ENCODE results near the gene SNRK.
"Not testable (repeated sequence)": the region's sequence is repeated elsewhere in the genome, so short reads cannot be mapped to it uniquely, and the experiment has no call there.

The SNRK gene

DNA sequence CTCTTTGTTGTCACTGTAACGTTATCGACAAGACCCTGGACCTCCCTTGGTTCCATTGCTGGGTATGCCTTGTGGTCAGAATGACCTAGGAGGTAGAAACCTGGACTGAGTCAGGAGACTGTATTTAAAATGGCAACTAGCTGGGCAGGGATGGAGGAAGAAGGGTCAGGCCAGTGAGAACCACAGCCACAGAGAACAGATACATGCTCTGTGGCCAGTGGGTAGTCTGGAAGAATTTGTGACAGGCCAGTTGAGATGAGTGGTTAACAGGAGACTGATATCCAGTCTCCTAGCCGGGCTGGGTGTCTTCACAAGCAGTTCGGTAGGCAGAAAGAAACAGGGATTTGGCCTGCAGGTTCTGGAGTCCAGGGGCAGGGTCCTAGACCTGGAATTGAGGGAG, 58.9 kb downstream of the SNRK start:
- FAIRE-seq (no peak), DNase-seq (ENCODE audit: low spot score) (no peak)

DNA sequence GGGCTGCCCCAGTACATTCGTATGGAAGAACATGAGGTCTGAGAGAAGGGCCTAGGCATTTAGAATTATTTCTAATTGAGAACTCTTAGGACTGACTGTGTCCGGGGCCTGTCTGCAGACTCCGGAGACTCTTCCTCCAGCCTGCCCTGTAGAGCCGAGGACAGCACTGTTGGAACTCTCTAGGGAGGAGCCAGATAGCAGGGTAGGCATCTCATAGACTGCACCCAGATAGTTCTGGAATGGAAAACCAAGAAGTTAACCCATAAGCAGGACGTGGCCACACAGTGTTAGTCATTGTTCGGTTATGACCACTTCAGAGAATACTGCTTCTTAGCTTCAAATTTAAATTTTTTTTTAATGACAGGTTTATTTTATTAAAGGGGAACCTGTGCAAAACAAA, 59.5 kb downstream of the SNRK start:
- DNase-seq (ENCODE audit: low spot score) (peak; percentile 9), FAIRE-seq (no peak)

DNA sequence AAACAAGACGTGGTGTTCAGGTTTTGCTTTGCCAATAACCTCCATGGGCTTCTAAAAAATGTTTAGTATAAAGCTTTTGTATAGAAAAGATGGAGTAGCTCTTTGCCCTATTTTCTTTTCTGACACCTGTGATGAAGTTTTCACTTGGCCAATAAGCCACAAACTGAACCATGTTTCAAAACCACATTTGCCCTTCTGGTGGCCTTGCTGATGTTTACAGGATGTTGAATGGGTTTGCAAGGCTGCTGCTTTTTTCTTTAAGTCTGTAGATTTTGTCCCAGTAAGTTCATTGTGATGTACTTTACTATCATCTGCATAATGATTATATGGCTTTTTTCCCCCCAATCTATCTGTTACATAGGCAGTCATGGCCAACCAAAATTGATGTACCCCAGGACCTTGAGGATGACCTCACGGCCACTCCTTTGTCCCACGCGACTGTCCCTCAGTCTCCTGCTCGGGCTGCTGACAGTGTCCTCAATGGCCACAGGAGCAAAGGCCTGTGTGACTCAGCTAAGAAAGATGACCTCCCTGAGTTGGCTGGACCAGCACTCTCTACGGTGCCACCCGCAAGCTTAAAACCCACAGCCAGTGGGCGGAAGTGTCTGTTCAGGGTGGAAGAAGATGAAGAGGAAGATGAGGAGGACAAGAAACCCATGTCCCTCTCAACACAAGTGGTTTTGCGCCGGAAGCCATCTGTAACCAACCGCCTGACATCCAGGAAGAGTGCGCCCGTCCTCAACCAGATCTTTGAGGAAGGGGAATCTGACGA, 60.8 kb downstream of the SNRK start:
- no peak for DNase-seq (ENCODE audit: low spot score)
- no peak for FAIRE-seq

DNA sequence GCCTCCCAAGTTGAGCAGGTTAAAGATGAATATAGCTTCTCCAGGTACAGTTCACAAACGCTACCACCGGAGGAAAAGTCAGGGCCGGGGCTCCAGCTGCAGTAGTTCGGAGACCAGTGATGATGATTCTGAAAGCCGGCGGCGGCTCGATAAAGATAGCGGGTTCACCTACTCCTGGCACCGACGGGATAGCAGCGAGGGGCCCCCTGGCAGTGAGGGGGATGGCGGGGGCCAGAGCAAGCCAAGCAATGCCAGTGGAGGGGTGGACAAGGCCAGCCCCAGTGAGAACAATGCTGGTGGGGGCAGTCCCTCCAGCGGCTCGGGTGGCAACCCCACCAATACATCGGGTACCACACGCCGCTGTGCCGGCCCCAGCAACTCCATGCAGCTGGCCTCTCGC, 61.4 kb downstream of the SNRK start:
- DNase-seq (ENCODE audit: low spot score) (no peak), FAIRE-seq (no peak)

- no peak for DNase-seq (ENCODE audit: low spot score)
- FAIRE-seq, result no peak
Measured at GRCh38 chr3:43348350-43348749, 62.0 kb downstream of the SNRK start.

DNA sequence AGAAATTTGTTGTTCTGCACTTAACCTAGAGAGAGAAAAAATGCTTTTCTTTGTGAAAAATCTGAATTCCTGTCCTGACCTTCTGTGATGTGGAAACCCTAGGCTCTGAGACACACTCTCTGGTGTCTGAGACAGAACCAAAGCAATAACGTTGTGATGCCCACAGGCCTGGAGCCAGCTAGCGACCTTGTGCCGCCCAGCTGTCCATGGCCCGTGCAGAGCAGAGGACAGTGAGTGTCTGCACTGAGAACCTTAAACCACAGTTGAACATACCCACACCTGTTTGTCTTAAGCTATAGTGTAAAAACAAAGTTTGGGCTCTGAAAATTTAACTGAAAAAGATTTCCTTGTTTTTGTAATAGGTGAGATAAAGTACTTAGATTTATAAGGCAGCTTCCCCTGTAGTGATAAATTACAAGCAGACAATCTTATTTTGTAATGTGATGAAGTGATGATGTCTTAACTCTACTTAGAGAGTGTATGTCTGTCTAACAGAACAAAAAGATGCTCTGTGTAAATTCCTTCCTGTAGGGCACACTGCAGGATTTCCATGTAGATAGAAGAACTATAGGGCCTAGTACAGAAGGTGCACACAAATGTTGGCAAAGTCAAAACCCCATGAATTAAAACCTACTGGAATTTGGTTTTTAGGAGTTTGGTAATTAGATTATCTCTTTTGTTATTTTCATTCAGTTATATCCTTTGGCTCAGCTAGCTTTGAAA, 62.7 kb downstream of the SNRK start:
- no peak for DNase-seq (ENCODE audit: low spot score)
- no peak for FAIRE-seq

DNA sequence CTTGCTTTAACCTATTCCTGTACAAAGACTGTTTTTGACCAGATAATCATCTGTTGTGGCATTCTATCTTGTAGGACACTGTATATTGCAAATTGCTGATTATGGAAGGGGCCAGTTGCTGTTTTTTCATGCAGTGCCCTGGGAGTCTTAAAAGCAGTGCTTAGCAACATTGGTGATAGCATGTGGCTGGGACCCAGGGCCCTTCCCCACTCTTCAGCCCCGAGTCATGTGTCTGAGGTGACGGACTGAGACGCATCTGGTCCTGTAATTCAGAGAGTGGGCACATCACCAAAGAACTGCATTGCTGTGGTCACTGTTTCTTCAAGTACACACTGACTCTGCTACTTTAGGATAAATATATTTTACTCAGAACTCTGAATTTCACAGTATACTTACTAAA, 63.4 kb downstream of the SNRK start:
- no peak for FAIRE-seq
- DNase-seq (ENCODE audit: low spot score), result no peak

- no peak for FAIRE-seq
- DNase-seq (ENCODE audit: low spot score), result no peak
Measured at GRCh38 chr3:43353393-43353792, 67.1 kb downstream of the SNRK start.

GRCh38 chr3:43353923-43354670, 67.8 kb downstream of the SNRK start:
- no peak for DNase-seq (ENCODE audit: low spot score)

DNA sequence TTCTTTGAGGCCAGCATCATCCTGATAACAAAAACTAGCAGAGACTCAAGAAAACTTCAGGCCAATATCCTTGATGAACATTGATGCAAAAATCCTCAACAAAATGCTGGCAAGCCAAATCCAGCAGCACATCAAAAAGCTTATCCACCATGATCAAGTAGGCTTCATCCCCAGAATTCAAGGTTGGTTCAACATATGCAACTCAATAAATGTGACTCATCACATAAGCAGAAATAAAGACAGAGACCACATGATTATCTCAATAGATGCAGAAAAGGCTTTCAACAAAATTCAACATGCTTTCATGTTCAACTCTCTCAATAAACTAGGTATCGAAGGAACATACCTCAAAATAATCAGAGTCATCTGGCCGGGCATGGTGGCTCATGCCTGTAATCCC, 69.7 kb downstream of the SNRK start:
- DNase-seq (ENCODE audit: low spot score); FAIRE-seq: not testable (repeated sequence)

More at GRCh38 chr3:43353923-43354670, 67.8 kb downstream of the SNRK start:
- FAIRE-seq, result no peak

DNA sequence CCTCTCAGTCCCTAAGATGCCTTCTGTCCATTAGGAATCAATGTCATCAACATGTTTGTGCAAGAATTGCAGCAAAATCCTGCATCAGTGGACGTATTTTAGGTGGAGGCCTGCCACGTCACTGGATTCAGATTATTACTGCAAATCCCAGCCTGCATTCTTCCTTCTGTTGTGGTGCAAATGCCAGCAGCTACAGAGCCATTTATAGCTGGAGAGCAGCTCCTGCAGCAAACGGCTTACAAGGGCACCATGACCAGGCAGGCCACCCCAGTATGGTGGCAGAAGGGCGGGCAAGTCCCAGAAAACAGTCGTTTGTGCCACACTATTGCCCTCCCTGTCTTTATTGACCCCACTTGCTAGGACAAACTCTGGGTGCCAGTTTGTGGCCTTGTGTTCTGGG, 74.7 kb downstream of the SNRK start:
- no peak for FAIRE-seq
- DNase-seq (ENCODE audit: low spot score), result no peak

DNA sequence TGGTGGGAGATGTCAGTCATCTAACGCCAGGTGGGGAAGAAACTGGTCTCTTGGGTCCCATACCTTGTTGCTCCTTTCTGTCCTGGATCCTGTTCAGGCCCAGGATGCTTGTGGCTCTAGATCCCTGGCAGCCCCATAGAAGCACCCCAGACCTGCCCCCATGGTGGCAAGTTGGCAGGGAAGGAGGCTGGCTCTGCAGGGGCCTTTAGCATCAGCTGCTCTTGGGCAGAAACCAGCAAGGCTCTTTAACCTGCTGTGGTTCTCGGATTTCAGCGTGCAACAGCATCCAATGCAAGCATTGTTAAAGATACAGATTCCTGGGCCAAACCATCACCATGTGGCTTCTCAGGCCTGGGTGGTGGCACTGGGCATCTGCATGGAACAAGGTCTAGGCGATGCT, 75.8 kb downstream of the SNRK start:
- DNase-seq (ENCODE audit: low spot score) (no peak), FAIRE-seq (no peak)

GRCh38 chr3:43362961-43363360, 76.6 kb downstream of the SNRK start:
- no peak for DNase-seq (ENCODE audit: low spot score)

DNA sequence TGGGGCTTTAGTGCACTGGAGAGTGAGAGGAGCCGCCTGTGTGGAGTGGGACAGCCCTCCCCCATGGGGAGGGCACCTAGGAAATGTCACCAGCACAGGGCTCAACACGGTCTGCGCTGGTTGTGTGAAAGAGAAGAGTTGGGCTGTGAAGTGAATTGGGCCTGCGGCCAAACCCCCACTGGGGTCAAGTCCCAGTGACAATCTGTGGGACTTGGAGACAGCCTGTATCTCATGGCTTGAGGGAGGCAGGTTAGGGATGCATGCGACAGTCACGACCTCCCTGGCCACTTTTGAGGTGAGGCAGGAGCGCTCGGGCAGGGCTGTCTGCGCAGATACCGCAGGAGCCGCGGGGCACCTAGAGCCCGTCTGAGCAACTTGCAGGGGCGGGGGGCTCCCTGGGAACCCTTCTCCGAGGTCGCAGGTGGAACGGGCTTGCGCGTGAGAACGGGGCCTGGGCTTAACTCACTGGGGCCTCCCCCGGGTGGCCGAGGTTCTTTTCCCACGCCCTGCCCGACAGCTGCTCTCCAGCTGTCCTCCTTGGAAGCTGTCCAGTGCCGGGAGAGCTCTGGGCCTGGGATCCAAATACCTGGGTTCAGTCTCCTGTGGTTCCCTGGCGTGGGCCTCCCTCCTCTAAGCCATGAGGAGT, 77.4 kb downstream of the SNRK start:
- DNase-seq (ENCODE audit: low spot score) (no peak), FAIRE-seq (no peak)

More at GRCh38 chr3:43362961-43363360, 76.6 kb downstream of the SNRK start:
- no peak for FAIRE-seq

GRCh38 chr3:43364494-43364893, 78.2 kb downstream of the SNRK start:
- DNase-seq (ENCODE audit: low spot score) (no peak), FAIRE-seq (no peak)

DNA sequence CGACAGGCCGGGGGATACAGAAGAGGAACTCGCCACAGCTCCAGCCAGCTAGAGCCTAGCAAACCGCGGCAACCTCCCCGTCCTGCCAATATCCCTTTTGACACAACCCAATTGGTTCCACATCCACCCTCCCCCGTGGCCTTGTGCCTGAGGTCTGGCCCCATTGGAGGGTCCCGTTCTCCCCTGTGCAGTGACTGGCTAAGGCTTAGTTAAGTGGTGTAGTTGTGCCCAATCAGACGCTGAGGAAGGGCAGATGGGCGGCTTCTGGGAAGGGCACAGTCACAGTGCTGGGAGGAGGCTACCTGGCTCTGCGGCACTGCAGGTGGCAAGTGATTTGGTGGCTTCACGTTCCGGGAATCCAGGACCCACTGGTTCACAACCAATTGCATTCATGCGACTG, 78.6 kb downstream of the SNRK start:
- FAIRE-seq (no peak), DNase-seq (ENCODE audit: low spot score) (no peak)

DNA sequence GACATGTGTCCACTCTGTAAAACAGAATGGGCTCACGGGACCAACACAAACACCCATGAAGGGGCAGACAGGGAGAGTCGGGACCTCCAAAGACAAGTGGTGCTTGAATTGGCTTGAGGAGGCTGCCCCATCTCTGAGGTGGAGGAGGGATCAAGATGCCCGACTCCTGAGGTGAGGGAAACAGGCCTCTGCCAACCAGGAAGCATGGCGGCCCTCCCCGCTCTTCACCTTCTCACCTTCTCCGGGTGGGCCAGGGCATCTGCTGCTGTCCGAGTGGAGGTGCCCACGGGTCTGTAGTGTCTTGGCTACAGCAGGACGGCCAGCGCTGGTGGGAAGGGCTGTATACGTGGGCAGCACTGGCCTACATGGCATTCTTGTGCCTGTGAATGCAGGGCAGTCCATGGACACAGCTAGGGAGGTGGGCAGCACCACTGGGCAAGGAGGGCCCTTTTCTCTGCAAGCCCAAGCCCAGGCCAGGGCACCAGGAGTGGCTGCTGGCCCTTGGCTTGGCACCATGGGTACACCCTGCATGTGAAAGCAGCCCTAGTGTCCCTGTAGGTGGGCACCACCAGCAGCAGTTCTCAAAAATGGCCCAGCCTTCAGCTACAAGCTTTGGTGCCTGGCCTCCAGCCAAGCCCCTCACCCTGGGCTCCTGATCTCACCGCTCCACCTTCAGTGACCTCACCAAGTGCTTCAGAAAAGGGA, 79.4 kb downstream of the SNRK start:
- no peak for DNase-seq (ENCODE audit: low spot score)
- FAIRE-seq, result no peak

- DNase-seq (ENCODE audit: low spot score), result no peak
- no peak for FAIRE-seq
Measured at GRCh38 chr3:43366481-43366880, 80.1 kb downstream of the SNRK start.

DNA sequence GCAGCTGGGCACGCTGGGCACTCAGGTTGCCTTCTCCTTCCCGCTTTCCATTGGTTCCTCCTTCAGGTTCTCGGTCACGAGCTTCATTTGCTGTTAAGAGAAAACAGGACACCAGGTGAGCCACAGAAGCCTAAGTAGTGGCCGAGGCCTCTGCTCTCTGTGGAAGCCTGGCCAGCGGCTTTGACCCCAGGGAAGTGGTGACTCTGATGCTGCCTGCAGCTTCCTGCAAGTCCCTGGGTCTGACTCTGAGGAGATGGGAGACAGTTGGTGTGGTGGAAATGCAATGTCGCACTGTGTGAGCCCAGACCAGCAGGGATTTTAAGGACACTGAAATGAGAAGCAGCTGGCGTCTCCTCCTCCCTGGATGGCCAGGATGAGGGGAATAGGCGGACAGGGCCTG, 80.5 kb downstream of the SNRK start:
- DNase-seq (ENCODE audit: low spot score) (no peak), FAIRE-seq (no peak)

- FAIRE-seq, result no peak
- no peak for DNase-seq (ENCODE audit: low spot score)
Measured at GRCh38 chr3:43369404-43370292, 83.3 kb downstream of the SNRK start.

Data from RCC 7860 (cell line).